HAP-1 (cell line): ENCODE results near the gene MAP3K4.

Experiments
- DNase-seq, 2 experiments: peaks; one replicate each; pipeline ENCODE4 v3.0.0-alpha.2; 2016 to 2020; ENCODE audit warnings: low spot score in 2 of 2
- H3K27me3 ChIP-seq: fragments of 250-450 bp; sonication (Bioruptor Pico); 2 replicates; pipeline ENCODE4 v1.5.1; 2020; ENCODE audit warnings: low read depth, mild to moderate bottlenecking, moderate library complexity
- H3K36me3 ChIP-seq: fragments of 250-450 bp; sonication (Bioruptor Pico); replicated peaks from 2 replicates; pipeline ENCODE4 v1.5.1; 2020; ENCODE audit warnings: mild to moderate bottlenecking
- H3K4me1 ChIP-seq: fragments of 250-450 bp; sonication (Bioruptor Pico); 2 replicates; pipeline ENCODE4 v1.5.1; 2020; ENCODE audit warnings: mild to moderate bottlenecking
- H3K4me3 ChIP-seq: fragments of 250-450 bp; sonication (Bioruptor Pico); 2 replicates; pipeline ENCODE4 v1.5.1; 2020; ENCODE audit warnings: mild to moderate bottlenecking, moderate library complexity
- H3K9me3 ChIP-seq: fragments of 250-450 bp; sonication (Bioruptor Pico); 2 replicates; pipeline ENCODE4 v1.5.1; 2020; ENCODE audit warnings: mild to moderate bottlenecking, moderate library complexity
- in situ Hi-C: fragments of 300-500 bp; cut with MboI; formaldehyde crosslinking; loops from 3 replicates; pipeline ENCODE4 v1.14.3; 2020; ENCODE audit warnings: low sequenced_read_pairs, inconsistent platforms, mixed read lengths

The MAP3K4 gene

DNA sequence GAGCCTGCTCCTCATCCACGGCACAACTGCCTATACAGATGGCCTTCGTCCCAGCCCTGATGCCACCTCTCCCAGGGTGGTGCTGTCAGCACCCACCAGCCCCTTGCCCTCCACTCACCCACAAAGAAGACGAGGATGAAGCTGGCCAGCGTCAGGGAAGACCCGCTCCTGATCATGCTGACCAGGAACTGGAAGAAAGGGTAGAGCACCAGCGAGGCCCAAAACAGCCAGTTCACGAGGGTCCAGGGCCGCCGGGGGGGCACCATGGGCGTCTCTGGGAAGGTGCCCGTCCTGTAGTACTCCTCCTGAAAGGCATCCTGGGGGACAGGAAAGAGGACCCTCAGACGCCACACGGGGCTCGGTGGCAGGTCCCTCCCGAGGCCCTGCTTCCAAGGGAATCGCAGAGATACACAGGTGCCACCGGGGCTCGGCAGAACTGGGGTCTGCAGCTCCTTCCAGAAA lies 147.8 kb downstream of the MAP3K4 start:
- Histone ChIP-seq H3K27me3 (no peaks in the 10 kb centered on the region), H3K36me3 (no peaks in the 10 kb centered on the region), H3K9me3 (no peaks in the 10 kb centered on the region), H3K4me3 (no peak overlapping the region), H3K4me1 (no peaks in the 10 kb centered on the region)
- DNase-seq = no peak
- in situ Hi-C loops = no loop called here

- in situ Hi-C loops = no loop called here
- peak in 1 of 2 experiments; percentile 23 for DNase-seq
- no peak overlapping the region for H3K4me3 ChIP-seq
- H3K9me3 ChIP-seq = no peaks in the 10 kb centered on the region
- no peaks in the 10 kb centered on the region for H3K4me1 ChIP-seq
- no peaks in the 10 kb centered on the region for H3K27me3 ChIP-seq
- H3K36me3 ChIP-seq = no peaks in the 10 kb centered on the region
Measured at GRCh38 chr6:161139766-161140553, 148.4 kb downstream of the MAP3K4 start.

DNA sequence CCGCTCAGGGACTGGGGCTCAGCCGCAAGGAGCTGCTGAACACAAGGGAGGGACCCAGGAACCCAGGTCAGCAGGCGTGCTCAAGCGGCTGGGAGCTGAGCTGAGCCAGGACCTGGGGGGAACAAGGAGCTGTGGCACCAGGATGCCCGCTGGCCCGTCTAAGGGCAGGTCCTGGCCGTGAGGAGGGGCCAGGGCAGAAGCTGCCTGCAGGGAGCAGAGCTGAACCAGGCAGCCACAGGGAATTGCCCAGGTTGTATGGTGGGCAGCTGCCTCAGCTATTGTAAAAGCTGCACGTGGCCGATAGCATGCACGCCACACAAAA lies 148.9 kb downstream of the MAP3K4 start:
- in situ Hi-C loops = no loop called here
- DNase-seq = no peak
- H3K36me3 ChIP-seq = no peaks in the 10 kb centered on the region

GRCh38 chr6:161141173-161141572 lies 149.6 kb downstream of the MAP3K4 start:
- Histone ChIP-seq H3K4me3 (no peak overlapping the region), H3K9me3 (no peaks in the 10 kb centered on the region), H3K27me3 (no peaks in the 10 kb centered on the region), H3K36me3 (no peaks in the 10 kb centered on the region), H3K4me1 (no peaks in the 10 kb centered on the region)
- DNase-seq = no peak
- in situ Hi-C loops = no loop called here

More for the DNA sequence above, 148.9 kb downstream of the MAP3K4 start:
- Histone ChIP-seq H3K9me3 (no peaks in the 10 kb centered on the region), H3K4me3 (no peak overlapping the region), H3K27me3 (no peaks in the 10 kb centered on the region), H3K4me1 (no peaks in the 10 kb centered on the region)

GRCh38 chr6:161142957-161143296 lies 151.4 kb downstream of the MAP3K4 start:
- Histone ChIP-seq H3K4me1 (no peaks in the 10 kb centered on the region), H3K9me3 (no peaks in the 10 kb centered on the region), H3K27me3 (no peaks in the 10 kb centered on the region), H3K4me3 (no peak overlapping the region), H3K36me3 (no peaks in the 10 kb centered on the region)
- no peak for DNase-seq
- in situ Hi-C loops = no loop called here

GRCh38 chr6:161143663-161144430 lies 152.3 kb downstream of the MAP3K4 start:
- Histone ChIP-seq H3K9me3 (no peaks in the 10 kb centered on the region), H3K36me3 (no peaks in the 10 kb centered on the region), H3K4me3 (no peak overlapping the region), H3K4me1 (no peaks in the 10 kb centered on the region), H3K27me3 (no peaks in the 10 kb centered on the region)
- no peak for DNase-seq
- in situ Hi-C loops = no loop called here

DNA sequence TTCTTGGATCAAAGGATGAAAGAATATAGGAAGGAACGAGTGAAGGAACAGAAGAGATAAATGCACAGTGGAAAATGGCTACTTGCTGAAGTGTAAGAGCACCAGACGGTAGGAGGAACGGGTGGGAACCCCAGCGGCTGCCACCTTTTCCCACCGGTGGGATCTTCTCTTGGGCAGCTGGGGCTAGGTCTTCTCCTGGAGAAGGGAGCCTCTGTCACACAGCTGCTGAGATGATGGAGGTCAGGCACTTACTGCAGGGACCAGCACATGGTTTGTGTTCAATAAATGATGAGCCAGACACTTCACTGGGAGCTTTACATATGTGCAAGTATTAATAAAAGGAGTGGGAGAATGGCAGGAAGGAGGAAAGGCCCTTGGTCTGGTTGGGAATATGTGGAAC lies 158.6 kb downstream of the MAP3K4 start:
- DNase-seq = no peak
- Histone ChIP-seq H3K27me3 (no peaks in the 10 kb centered on the region), H3K4me1 (no peaks in the 10 kb centered on the region), H3K4me3 (no peak overlapping the region), H3K36me3 (no peaks in the 10 kb centered on the region), H3K9me3 (no peaks in the 10 kb centered on the region)
- in situ Hi-C loops = no loop called here

DNA sequence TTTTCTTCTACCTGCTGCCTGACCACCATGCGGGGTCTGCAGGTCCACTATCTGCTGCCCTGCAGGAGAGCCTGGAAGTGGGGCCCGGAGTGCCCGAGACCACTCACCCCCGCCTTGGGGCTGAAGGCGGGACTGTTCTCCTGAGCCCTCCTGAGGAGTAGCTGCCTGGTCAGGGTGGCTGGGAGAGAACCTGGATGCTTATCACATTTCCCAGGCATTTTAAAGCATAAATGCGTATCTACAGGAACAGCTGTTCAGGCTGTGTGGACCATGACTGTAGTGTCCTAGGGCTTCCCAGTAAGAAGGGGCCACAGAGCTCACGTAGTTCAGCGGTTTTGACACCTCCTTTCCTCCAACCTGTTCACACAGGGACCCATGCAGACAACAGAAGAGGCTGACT lies 159.0 kb downstream of the MAP3K4 start:
- H3K36me3 ChIP-seq = no peaks in the 10 kb centered on the region
- DNase-seq = no peak

DNA sequence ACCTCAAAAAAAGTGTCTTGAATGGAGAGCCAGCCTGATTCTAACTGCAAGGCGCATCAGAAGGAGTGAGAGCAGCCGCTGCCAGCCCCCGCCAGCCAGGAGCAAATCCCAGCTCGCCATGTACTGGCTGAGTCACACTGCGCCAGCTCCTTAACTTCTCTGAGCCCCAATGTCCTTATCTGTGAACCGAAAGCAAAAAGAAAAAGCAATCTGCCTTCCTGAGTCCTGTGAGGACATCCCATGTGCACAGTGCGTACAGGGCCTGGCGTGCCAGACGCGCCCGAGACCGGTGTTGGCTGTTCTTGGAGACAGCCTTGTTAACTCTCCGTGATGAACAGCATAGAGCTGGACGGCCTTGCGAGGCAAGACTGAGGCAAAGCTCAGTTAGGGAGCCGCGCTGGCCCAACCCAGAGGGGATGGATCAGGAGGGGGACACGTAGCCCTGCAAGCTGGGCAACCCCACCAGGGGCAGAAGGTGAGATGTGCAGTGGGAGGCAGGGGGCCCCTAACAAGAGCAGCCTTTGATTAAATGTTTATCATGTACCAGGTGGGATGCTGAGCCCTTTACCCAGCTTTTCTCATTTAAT lies 159.6 kb downstream of the MAP3K4 start:
- no peaks in the 10 kb centered on the region for H3K27me3 ChIP-seq
- no peak overlapping the region for H3K4me3 ChIP-seq
- H3K36me3 ChIP-seq = no peaks in the 10 kb centered on the region
- in situ Hi-C loops = no loop called here
- no peaks in the 10 kb centered on the region for H3K4me1 ChIP-seq
- H3K9me3 ChIP-seq = no peaks in the 10 kb centered on the region
- no peak for DNase-seq

More for the DNA sequence above, 159.0 kb downstream of the MAP3K4 start:
- H3K27me3 ChIP-seq = no peaks in the 10 kb centered on the region
- in situ Hi-C loops = no loop called here
- no peaks in the 10 kb centered on the region for H3K4me1 ChIP-seq
- no peak overlapping the region for H3K4me3 ChIP-seq
- H3K9me3 ChIP-seq = no peaks in the 10 kb centered on the region

DNA sequence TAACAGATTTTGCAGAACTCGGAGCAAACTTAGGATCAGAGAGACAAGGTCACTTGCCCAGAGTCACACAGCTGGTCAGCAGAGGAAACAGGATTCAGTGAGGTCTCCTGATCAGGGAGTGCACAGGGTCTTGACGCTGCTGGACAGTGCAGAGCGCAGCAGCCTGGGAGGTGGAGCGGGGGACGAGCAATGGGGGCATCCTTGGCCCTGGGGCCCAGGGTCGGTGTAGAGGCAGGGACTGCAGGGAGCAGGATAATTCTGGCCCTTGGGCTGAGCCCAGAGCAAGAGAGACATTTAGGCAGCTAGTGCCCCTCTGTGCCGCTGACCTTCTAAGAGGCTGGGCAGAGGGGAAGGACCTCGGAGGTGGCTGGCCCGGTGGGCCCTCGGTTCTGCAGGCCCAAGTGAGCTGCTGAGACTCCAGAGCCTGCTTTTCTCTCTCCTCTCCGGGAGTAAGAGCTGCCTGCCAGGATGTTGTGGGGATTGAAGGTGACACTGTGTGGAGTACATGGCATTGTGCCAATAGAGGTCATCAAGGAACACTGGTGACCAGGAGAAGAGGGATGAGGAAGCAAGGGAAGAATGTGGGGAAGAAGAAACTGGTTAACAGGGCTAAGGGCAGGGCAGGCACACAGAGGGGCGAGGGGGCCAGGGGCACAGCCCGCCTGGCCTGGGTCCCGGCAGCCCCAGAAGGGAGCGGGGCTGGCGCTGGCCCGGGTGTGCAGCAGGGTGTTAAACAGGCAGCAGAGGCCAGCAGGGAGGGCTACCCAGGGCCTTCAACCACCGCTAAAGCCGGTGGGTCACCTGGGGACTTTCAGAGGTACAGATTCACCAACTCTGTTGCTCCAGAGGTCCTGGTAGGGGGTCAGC lies 160.3 kb downstream of the MAP3K4 start:
- DNase-seq = no peak
- Histone ChIP-seq H3K9me3 (no peaks in the 10 kb centered on the region), H3K4me3 (no peak overlapping the region), H3K4me1 (no peaks in the 10 kb centered on the region), H3K36me3 (no peaks in the 10 kb centered on the region), H3K27me3 (no peaks in the 10 kb centered on the region)
- in situ Hi-C loops = no loop called here

- Histone ChIP-seq H3K4me1 (no peaks in the 10 kb centered on the region), H3K36me3 (no peaks in the 10 kb centered on the region), H3K4me3 (no peak overlapping the region), H3K9me3 (no peaks in the 10 kb centered on the region), H3K27me3 (no peaks in the 10 kb centered on the region)
- in situ Hi-C loops = no loop called here
- DNase-seq = no peak
Measured at GRCh38 chr6:161152527-161152862, 160.9 kb downstream of the MAP3K4 start.

GRCh38 chr6:161152907-161153662 lies 161.5 kb downstream of the MAP3K4 start:
- no peaks in the 10 kb centered on the region for H3K4me1 ChIP-seq
- H3K4me3 ChIP-seq = no peak overlapping the region
- no peaks in the 10 kb centered on the region for H3K27me3 ChIP-seq
- in situ Hi-C loops = no loop called here
- no peaks in the 10 kb centered on the region for H3K36me3 ChIP-seq
- DNase-seq = no peak
- no peaks in the 10 kb centered on the region for H3K9me3 ChIP-seq

DNA sequence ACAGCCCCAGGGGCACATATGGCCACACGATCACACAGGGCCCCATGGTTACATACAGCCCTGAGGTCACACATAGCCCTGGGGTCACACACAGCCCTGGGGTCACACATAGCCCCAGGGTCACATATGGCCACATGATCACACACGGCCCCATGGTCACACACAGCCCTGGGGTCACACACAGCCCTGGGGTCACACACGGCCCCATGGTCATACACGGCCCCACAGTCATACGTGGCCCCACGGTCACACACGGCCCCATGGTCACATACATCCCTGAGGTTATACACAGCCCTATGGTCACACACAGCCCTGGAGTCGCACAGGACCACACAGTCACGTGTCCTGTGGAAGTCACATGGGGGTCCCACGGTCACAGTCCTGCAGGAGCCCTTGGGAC lies 162.2 kb downstream of the MAP3K4 start:
- Histone ChIP-seq H3K36me3 (no peaks in the 10 kb centered on the region), H3K4me1 (no peaks in the 10 kb centered on the region), H3K27me3 (no peaks in the 10 kb centered on the region), H3K4me3 (no peak overlapping the region), H3K9me3 (no peaks in the 10 kb centered on the region)
- in situ Hi-C loops = no loop called here
- no peak for DNase-seq
